Ishikawa (cell line): Measurements from ENCODE around the gene TCEAL4.

Experiments used
- CEBPB ChIP-seq: IDR thresholded peaks from 2 replicates; pipeline ENCODE4 v1.6.1; 2012
- EP300 ChIP-seq: IDR thresholded peaks from 2 replicates; pipeline ENCODE4 v1.6.1; 2012; ENCODE audit warnings: borderline replicate concordance
- RAD21 ChIP-seq: IDR thresholded peaks from 2 replicates; pipeline ENCODE4 v1.6.1; 2012; ENCODE audit warnings: low read depth
- TAF1 ChIP-seq: IDR thresholded peaks from 2 replicates; pipeline ENCODE4 v1.6.1; 2012; ENCODE audit warnings: low read depth, mild to moderate bottlenecking

DNA sequence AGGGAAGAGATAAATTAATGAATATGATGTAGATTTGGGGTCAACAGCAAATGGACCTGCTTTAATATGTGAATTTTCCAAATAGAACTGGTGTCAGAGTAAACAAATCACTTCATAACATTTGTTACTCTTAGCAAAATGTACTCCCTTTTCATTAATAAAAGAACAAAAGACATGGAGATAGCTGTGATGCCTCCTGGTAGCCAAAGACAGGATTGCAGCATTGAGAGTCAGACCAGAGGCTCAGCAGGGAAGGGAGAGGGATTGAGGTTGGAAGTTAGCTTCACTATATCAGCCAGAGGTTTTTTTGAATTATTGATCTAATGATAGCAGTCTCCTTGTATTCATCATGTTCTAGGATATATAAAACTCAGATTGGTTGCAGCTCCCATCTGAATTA lies 48.6 kb upstream of the TCEAL4 start:
- no peak for TF ChIP-seq CEBPB
- no peak for TF ChIP-seq RAD21
- TF ChIP-seq EP300 = no peak
- TF ChIP-seq TAF1 = no peak
